AG04449 (cell line): Measurements from ENCODE around the gene PTGES.
A peak's percentile ranks its signal among the peaks of the same experiment; 100 is the strongest.
"Not testable (repeated sequence)": the region's sequence is repeated elsewhere in the genome, so short reads cannot be mapped to it uniquely, and the experiment has no call there.

ENCODE experiments used
- CTCF ChIA-PET: fragments of 350-600 bp; formaldehyde crosslinking; extraction: SDS; loops from one replicate; lab custom pipeline; 2021; ENCODE audit warnings: antibody characterized with exemption; lab: Yijun Ruan, JAX
- POLR2A ChIA-PET: fragments of 400-600, 350-600 bp; formaldehyde crosslinking; extraction: SDS; loops from one replicate; lab custom pipeline; 2020; ENCODE audit warnings: antibody characterized with exemption, inconsistent platforms; lab: Yijun Ruan, JAX
- DNase-seq: peaks from one replicate; pipeline ENCODE4 v3.0.0-alpha.2; 2010; ENCODE audit warnings: low read depth, low spot score
- H3K4me3 ChIP-seq: 2 replicates; pipeline ENCODE4 v1.5.1; 2011; ENCODE audit warnings: low read depth, mild to moderate bottlenecking, control low read depth, low read length
- CTCF ChIP-seq: IDR thresholded peaks from one replicate; pipeline ENCODE4 v1.5.1; 2011; ENCODE audit warnings: mild to moderate bottlenecking, moderate library complexity, low read length, control low read depth, inconsistent platforms; ENCODE audit not compliant: insufficient read depth; ENCODE audit errors: missing control alignments

Gene PTGES

GRCh38 chr9:129785866-129786265 lies 33.0 kb upstream of the PTGES start:
- ChIA-PET POLR2A (no interaction called here), CTCF (interaction anchor here (0.6 to 19.2 kb wide), 15 partner anchors 9 to 654 kb away, joined by 3 to 429 read pairs (median 6); partner anchors contain the start of genes ASB6 and PTGES)
- H3K4me3 ChIP-seq: no peak overlapping the region
- no peak for TF ChIP-seq CTCF
- DNase-seq: no peak

GRCh38 chr9:129784970-129785369 lies 32.1 kb upstream of the PTGES start:
- H3K4me3 ChIP-seq, POLR2A ChIA-PET, DNase-seq: not testable (repeated sequence)
- CTCF ChIA-PET: interaction anchor here (1.2 to 19.2 kb wide), 16 partner anchors 10 to 654 kb away, joined by 3 to 429 read pairs (median 10); partner anchors contain the start of genes ASB6 and PTGES

GRCh38 chr9:129783516-129784361 lies 30.9 kb upstream of the PTGES start:
- DNase-seq: no peak
- H3K4me3 ChIP-seq: no peak overlapping the region
- POLR2A ChIA-PET: no interaction called here
- TF ChIP-seq CTCF: peak; percentile 84
- CTCF ChIA-PET: interaction anchor here (0.6 to 19.2 kb wide), 34 partner anchors 11 to 1666 kb away, joined by 3 to 429 read pairs (median 5); partner anchors contain the start of genes ASB6 and PTGES

GRCh38 chr9:129781981-129782380 lies 29.1 kb upstream of the PTGES start:
- CTCF ChIA-PET: interaction anchor here (1.0 to 19.2 kb wide), 16 partner anchors 8 to 650 kb away, joined by 3 to 429 read pairs (median 6); partner anchors contain the start of genes ASB6 and PTGES
- no peak for DNase-seq
- H3K4me3 ChIP-seq: no peak overlapping the region
- TF ChIP-seq CTCF: no peak
- POLR2A ChIA-PET: interaction anchor here (1.0 kb wide), 1 partner anchor 45 kb away, joined by 3 read pairs; no protein-coding TSS in a partner anchor

- H3K4me3 ChIP-seq: no peak overlapping the region
- TF ChIP-seq CTCF: no peak
- ChIA-PET CTCF (interaction anchor here (1.0 to 19.2 kb wide), 9 partner anchors 9 to 649 kb away, joined by 4 to 429 read pairs (median 9); partner anchors contain the start of genes ASB6 and PTGES), POLR2A (no interaction called here)
- DNase-seq: no peak
Observed at GRCh38 chr9:129781131-129781530, 28.3 kb upstream of the PTGES start.

- H3K4me3 ChIP-seq: no peak overlapping the region
- ChIA-PET CTCF (interaction anchor here (0.7 to 19.2 kb wide), 6 partner anchors 28 to 155 kb away, joined by 3 to 429 read pairs (median 146); partner anchors contain the start of genes ASB6 and PTGES), POLR2A (no interaction called here)
- no peak for DNase-seq
- no peak for TF ChIP-seq CTCF
Observed at GRCh38 chr9:129779560-129780190, 26.8 kb upstream of the PTGES start.
